HepG2 (cell line): Measurements from ENCODE around the gene LHX1. TPM values are rescaled to one million over a fixed set of nuclear protein-coding genes. Genes with fewer than 3 reads are reported as not detected.

ENCODE experiments used
- ATAC-seq: fragments of 200-7000 bp; cut with Tn5 transposase; 3 replicates; pipeline ENCODE4 v1.9.1; 2020; ENCODE audit warnings: mild to moderate bottlenecking, moderate library complexity
- BruUV-seq: library from RNA; stranded (reverse); fragments of 400-500 nt; replicated peaks from 2 replicates; lab custom pipeline; 2021; lab: Mats Ljungman, UMichigan
- CTCF ChIA-PET: fragments of 300-600 bp; formaldehyde crosslinking; extraction: SDS; loops from one replicate; lab custom pipeline; 2021; ENCODE audit warnings: low total read pairs, inconsistent platforms, low intra/inter-chr PET ratio; lab: Yijun Ruan, JAX
- POLR2A ChIA-PET: fragments of 350-600 bp; sonication (Branson Sonifier 250); formaldehyde crosslinking; loops from one replicate; lab custom pipeline; 2020; ENCODE audit warnings: antibody characterized with exemption, inconsistent platforms; lab: Yijun Ruan, JAX
- DNase-seq: peaks from one replicate; pipeline ENCODE4 v3.0.0-alpha.2; 2015; ENCODE audit warnings: low spot score
- FAIRE-seq: peaks from 3 replicates; lab custom pipeline; 2011; peaks lifted over from hg19 to GRCh38; lab: Jason Lieb, UNC
- H2AFZ ChIP-seq: one replicate; pipeline ENCODE4 v1.6.1; 2011; ENCODE audit warnings: low read length, inconsistent platforms
- H3K27ac ChIP-seq: fragments of 300-600 bp; 3 replicates; pipeline ENCODE4 v1.8.0; 2011; ENCODE audit warnings: mixed run types, mild to moderate bottlenecking, mixed read lengths, low read length, inconsistent platforms; ENCODE audit not compliant: insufficient read depth; ENCODE audit errors: extremely low read length
- H3K27me3 ChIP-seq, 2 experiments: fragments of 200-600 bp in 1 of 2; 2 replicates in 1 of 2; 3 replicates in 1 of 2; pipeline versions ENCODE4 v1.6.0 to v1.8.0; 2011; ENCODE audit warnings: low read length in 2 of 2, mild to moderate bottlenecking in 2 of 2, moderate library complexity in 2 of 2, inconsistent platforms in 1 of 2; ENCODE audit not compliant: insufficient read depth in 2 of 2, control insufficient read depth in 1 of 2
- H3K36me3 ChIP-seq, 2 experiments: fragments of 200-600 bp in 1 of 2; replicated peaks in 1 of 2; 2 replicates in 1 of 2; 3 replicates in 1 of 2; pipeline versions ENCODE4 v1.5.1 to v1.8.0; 2011; ENCODE audit warnings: low read length in 2 of 2, inconsistent platforms in 1 of 2; ENCODE audit not compliant: insufficient read depth in 2 of 2, control insufficient read depth in 1 of 2
- H3K4me1 ChIP-seq: 2 replicates; pipeline ENCODE4 v1.5.1; 2012; ENCODE audit warnings: low read length, inconsistent platforms; ENCODE audit not compliant: insufficient read depth
- H3K4me2 ChIP-seq: 2 replicates; pipeline ENCODE4 v1.6.0; 2011; ENCODE audit warnings: low read depth, low read length, inconsistent platforms
- H3K4me3 ChIP-seq, 3 experiments: fragments of 200-600 bp in 1 of 3; sonication (generic), shearing (Covaris generic) in 1 of 3; replicated peaks in 1 of 3; 2 replicates each; pipeline ENCODE4 v1.5.1; 2011 to 2016; ENCODE audit warnings: low read length in 3 of 3, inconsistent platforms in 2 of 3, low read depth in 2 of 3, mild to moderate bottlenecking in 2 of 3, control low read depth in 1 of 3, mixed read lengths in 1 of 3; ENCODE audit not compliant: insufficient read depth in 1 of 3
- H3K79me2 ChIP-seq: one replicate; pipeline ENCODE4 v1.6.1; 2011; ENCODE audit warnings: low read length, inconsistent platforms; ENCODE audit not compliant: insufficient read depth
- H3K9ac ChIP-seq: 2 replicates; pipeline ENCODE4 v1.6.0; 2011; ENCODE audit warnings: mild to moderate bottlenecking, low read depth, low read length, inconsistent platforms; ENCODE audit not compliant: insufficient read depth
- H3K9me3 ChIP-seq: 2 replicates; pipeline ENCODE4 v1.5.1; 2012; ENCODE audit warnings: mild to moderate bottlenecking, low read length
- H4K20me1 ChIP-seq: 2 replicates; pipeline ENCODE4 v1.6.0; 2011; ENCODE audit warnings: inconsistent platforms, mild to moderate bottlenecking, low read length, moderate library complexity; ENCODE audit not compliant: insufficient read depth
- MIER2 ChIP-seq: IDR thresholded peaks from 2 replicates; pipeline ENCODE4 v1.6.1; 2016; ENCODE audit warnings: missing biosample characterization, missing genetic modification reagents
- THAP9 ChIP-seq: sonication (generic); formaldehyde crosslinking; IDR thresholded peaks from 2 replicates; pipeline ENCODE4; 2020; ENCODE audit warnings: missing genetic modification reagents, mild to moderate bottlenecking, borderline replicate concordance
- ZFP41 ChIP-seq: sonication (generic); formaldehyde crosslinking; IDR thresholded peaks from 2 replicates; pipeline ENCODE4 v1.4.0; 2020; ENCODE audit warnings: mild to moderate bottlenecking, missing genetic modification reagents, borderline replicate concordance
- ZNF451 ChIP-seq: sonication (generic); formaldehyde crosslinking; IDR thresholded peaks from 2 replicates; pipeline ENCODE4 v1.5.0; 2020; ENCODE audit warnings: mild to moderate bottlenecking, missing genetic modification reagents
- ZNF639 ChIP-seq: conservative IDR thresholded peaks from 2 replicates; pipeline ENCODE4 v1.6.1; 2018; ENCODE audit warnings: missing genetic modification reagents
- ZNF747 ChIP-seq: sonication (generic); formaldehyde crosslinking; IDR thresholded peaks from 2 replicates; pipeline ENCODE4 v1.8.1; 2023; ENCODE audit warnings: missing genetic modification reagents, mild to moderate bottlenecking, borderline replicate concordance
- WGBS: methylation state at CpG from one replicate; pipeline ENCODE4 v1.1.6; 2017; ENCODE audit warnings: low lambda C conversion rate; 5-methylcytosine and 5-hydroxymethylcytosine counted together
- in situ Hi-C: cut with HindIII; loops from 2 replicates; pipeline ENCODE4 v1.10.0; 2017; ENCODE audit warnings: low pct_unique_long_range_greater_than_20kb; ENCODE audit not compliant: extremely low pct_ligation_motif_present
- intact Hi-C: fragments of 100-400 bp; cut with micrococcal nuclease; formaldehyde crosslinking; loops from one replicate; pipeline ENCODE4 v1.10.0; 2022; ENCODE audit not compliant: unreplicated experiment
- polyA plus RNA-seq, 8 experiments: library from polyadenylated mRNA; depleted of rRNA in 3 of 8; stranded (reverse) in 7 of 8; unstranded in 1 of 8; fragments of >200 nt; fragmentation: Illumina TruSeq in 4 of 8; extraction: Trizol in 4 of 8; gene quantifications; 2 replicates each; pipeline versions ENCODE4 v1.2.1 to v1.2.3, GENCODE V29; 2011 to 2016; ENCODE audit warnings: low read depth in 4 of 8, missing spikeins in 1 of 8, mixed read lengths in 1 of 8; ENCODE audit not compliant: insufficient read depth in 1 of 8
- total RNA-seq, 5 experiments: library from RNA; depleted of rRNA; stranded (reverse); fragments of >200 nt; fragmentation: Illumina TruSeq; extraction: Trizol; gene quantifications; 2 replicates each; pipeline ENCODE4 v1.2.3, GENCODE V29; 2016; ENCODE audit warnings: low read depth in 1 of 5

Gene LHX1
- total and polyA plus RNA-seq, 2 of the 13 experiments (the other 11 are each of a cell fraction or from before 2014, with no cell fraction given), result not detected

GRCh38 chr17:36900160-36900512 lies 37.1 kb upstream of the LHX1 start:
- DNase-seq (no peak), ATAC-seq (no peak), FAIRE-seq (no peak)
- no peaks in the 10 kb centered on the region for H3K79me2 ChIP-seq
- no peaks in the 10 kb centered on the region for H4K20me1 ChIP-seq
- CTCF ChIA-PET, result no interaction called here
- TF ChIP-seq THAP9 (CRISPR knock-in tag) (no peak), ZNF451 (CRISPR knock-in tag) (no peak), ZFP41 (no peak), ZNF639 (CRISPR knock-in tag) (no peak), ZNF747 (no peak), MIER2 (no peak)
- no peak overlapping the region for H3K4me2 ChIP-seq
- H3K4me1 ChIP-seq, result peaks cover 9% of the 10 kb centered on the region
- in situ Hi-C loops, result no loop called here
- WGBS, result 41% methylated on average over 5 of the region's 7 CpGs
- intact Hi-C loops, result no loop called here
- POLR2A ChIA-PET, result no interaction called here
- 0 out of 5 replicates have a peak, but pooled peaks cover 0 to 3% of the 10 kb centered on the region in 2 experiments for H3K27me3 ChIP-seq
- no peaks in the 10 kb centered on the region for H3K9me3 ChIP-seq
- no peak overlapping the region for H2AFZ ChIP-seq
- H3K4me3 ChIP-seq, result no peak overlapping the region
- H3K36me3 ChIP-seq, result no peaks in the 10 kb centered on the region
- BruUV-seq, result no TSS peak
- H3K9ac ChIP-seq, result no peak overlapping the region
- no peak overlapping the region for H3K27ac ChIP-seq
